Prostate gland (tissue), 2 donors: ENCODE results near the gene GATA5. TPM values are rescaled to one million over a fixed set of nuclear protein-coding genes. Genes with fewer than 3 reads are reported as not detected.

Experiments used
- DNase-seq: peaks from one replicate; pipeline ENCODE4 v3.0.0-alpha.2; 2019; ENCODE audit warnings: low spot score
- H3K27ac ChIP-seq, 2 donors: fragments of 200-600 bp; sonication (generic); 2 replicates each; pipeline ENCODE4 v1.5.1; 2017 to 2019
- H3K27me3 ChIP-seq: fragments of 200-600 bp; sonication (generic); replicated peaks from 2 replicates; pipeline ENCODE4 v1.5.1; 2019; ENCODE audit not compliant: insufficient read depth
- H3K36me3 ChIP-seq, 2 donors: fragments of 200-600 bp; sonication (generic); 1 replicate in 1 of 2; 2 replicates in 1 of 2; pipeline versions ENCODE4 v1.5.1 to v1.8.1; 2017 to 2019
- H3K4me1 ChIP-seq: fragments of 200-600 bp; sonication (generic); replicated peaks from 2 replicates; pipeline ENCODE4 v1.5.1; 2019
- H3K4me3 ChIP-seq, 2 donors: fragments of 200-600 bp; sonication (generic); 2 replicates each; pipeline ENCODE4 v1.5.1; 2017 to 2019
- H3K9me3 ChIP-seq: fragments of 200-600 bp; sonication (generic); 2 replicates; pipeline ENCODE4 v1.5.1; 2017
- POLR2A ChIP-seq: fragments of 450-650 bp; IDR thresholded peaks from one replicate; pipeline ENCODE4 v1.6.1; 2016; ENCODE audit warnings: antibody characterized with exemption, mild to moderate bottlenecking
- POLR2AphosphoS5 ChIP-seq: sonication (generic); formaldehyde crosslinking; IDR thresholded peaks from one replicate; pipeline ENCODE4 v1.6.1; 2017; ENCODE audit warnings: antibody characterized with exemption
- WGBS: methylation state at CpG from one replicate; pipeline ENCODE4 v1.1.5; 2018; 5-methylcytosine and 5-hydroxymethylcytosine counted together
- intact Hi-C: fragments of 100-400 bp; cut with DNase I; formaldehyde crosslinking; loops from one replicate; pipeline ENCODE4 v1.14.2; 2022
- total RNA-seq, 2 donors: library from RNA; depleted of rRNA; stranded (reverse); fragments of >200 nt; gene quantifications; one replicate each; pipeline ENCODE4 v1.1.0, GENCODE V29; 2016
- TF ChIP-seq, protein P1 (sequence below), 4 experiments: fragments of 200-600 bp in 2 of 4; fragments of 450-650 bp in 2 of 4; sonication (generic) in 2 of 4; IDR thresholded peaks; 1 replicate in 3 of 4; 2 replicates in 1 of 4; pipeline ENCODE4 v1.5.1; 2016 to 2019; ENCODE audit warnings: antibody characterized with exemption in 4 of 4, mild to moderate bottlenecking in 2 of 4, moderate library complexity in 2 of 4

The GATA5 gene
- total RNA-seq, 2 donors from 2014 or later = 1.3 to 53.7 TPM

DNA sequence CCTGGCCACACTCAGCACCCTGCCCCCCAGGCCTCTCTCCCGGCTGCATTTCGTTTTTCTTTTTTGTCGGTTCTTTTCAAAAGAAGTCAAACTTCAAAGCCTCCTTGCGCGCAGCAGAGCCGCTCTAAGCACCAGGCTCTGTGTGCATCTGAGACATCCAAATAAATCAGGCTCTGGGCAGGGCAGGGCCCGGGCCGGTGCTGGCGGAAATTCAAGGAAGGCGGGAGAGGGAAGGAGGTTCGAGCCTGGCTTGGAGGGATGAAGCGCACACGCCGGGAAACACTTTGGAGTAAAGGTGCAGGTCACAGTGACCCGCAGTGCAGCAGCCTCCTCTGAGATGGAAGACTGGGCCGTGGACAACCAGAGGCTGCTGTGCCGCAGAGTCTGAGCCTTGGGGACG is 5.8 kb downstream of the GATA5 start:
- TF ChIP-seq POLR2AphosphoS5 (no peak), POLR2A (no peak)
- TF ChIP-seq, protein P1, sequence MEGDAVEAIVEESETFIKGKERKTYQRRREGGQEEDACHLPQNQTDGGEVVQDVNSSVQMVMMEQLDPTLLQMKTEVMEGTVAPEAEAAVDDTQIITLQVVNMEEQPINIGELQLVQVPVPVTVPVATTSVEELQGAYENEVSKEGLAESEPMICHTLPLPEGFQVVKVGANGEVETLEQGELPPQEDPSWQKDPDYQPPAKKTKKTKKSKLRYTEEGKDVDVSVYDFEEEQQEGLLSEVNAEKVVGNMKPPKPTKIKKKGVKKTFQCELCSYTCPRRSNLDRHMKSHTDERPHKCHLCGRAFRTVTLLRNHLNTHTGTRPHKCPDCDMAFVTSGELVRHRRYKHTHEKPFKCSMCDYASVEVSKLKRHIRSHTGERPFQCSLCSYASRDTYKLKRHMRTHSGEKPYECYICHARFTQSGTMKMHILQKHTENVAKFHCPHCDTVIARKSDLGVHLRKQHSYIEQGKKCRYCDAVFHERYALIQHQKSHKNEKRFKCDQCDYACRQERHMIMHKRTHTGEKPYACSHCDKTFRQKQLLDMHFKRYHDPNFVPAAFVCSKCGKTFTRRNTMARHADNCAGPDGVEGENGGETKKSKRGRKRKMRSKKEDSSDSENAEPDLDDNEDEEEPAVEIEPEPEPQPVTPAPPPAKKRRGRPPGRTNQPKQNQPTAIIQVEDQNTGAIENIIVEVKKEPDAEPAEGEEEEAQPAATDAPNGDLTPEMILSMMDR (IDR thresholded peaks at IDR 0.05) = no peak
- no peak for DNase-seq
- intact Hi-C loops = no loop called here
- Histone ChIP-seq H3K9me3 (no peaks in the 10 kb centered on the region), H3K36me3 (no peaks in the 10 kb centered on the region), H3K4me1 (no peaks in the 10 kb centered on the region), H3K27me3 (peaks cover 7% of the 10 kb centered on the region), H3K4me3 (no peak overlapping the region), H3K27ac (no peak overlapping the region)
- WGBS = 25% methylated on average over 18 of the region's 18 CpGs

GRCh38 chr20:62469352-62469751 is 6.4 kb downstream of the GATA5 start:
- no peak overlapping the region for H3K27ac ChIP-seq
- intact Hi-C loops = no loop called here
- no peaks in the 10 kb centered on the region for H3K4me1 ChIP-seq
- TF ChIP-seq POLR2A (no peak), POLR2AphosphoS5 (no peak)
- TF ChIP-seq, protein P1 (IDR thresholded peaks at IDR 0.05) = no peak
- no peaks in the 10 kb centered on the region for H3K9me3 ChIP-seq
- DNase-seq = no peak
- no peaks in the 10 kb centered on the region for H3K36me3 ChIP-seq
- H3K4me3 ChIP-seq = no peak overlapping the region
- H3K27me3 ChIP-seq = peaks cover 3% of the 10 kb centered on the region
- 65% methylated on average over 17 of the region's 17 CpGs for WGBS

GRCh38 chr20:62466806-62467537 is 8.8 kb downstream of the GATA5 start:
- Histone ChIP-seq H3K27me3 (no peaks in the 10 kb centered on the region), H3K4me1 (no peaks in the 10 kb centered on the region), H3K27ac (no peak overlapping the region), H3K4me3 (no peak overlapping the region), H3K36me3 (no peaks in the 10 kb centered on the region), H3K9me3 (no peaks in the 10 kb centered on the region)
- intact Hi-C loops = no loop called here
- TF ChIP-seq POLR2AphosphoS5 (no peak), POLR2A (no peak)
- TF ChIP-seq, protein P1 (IDR thresholded peaks at IDR 0.05) = no peak
- WGBS = 89% methylated on average over 18 of the region's 19 CpGs
- no peak for DNase-seq

DNA sequence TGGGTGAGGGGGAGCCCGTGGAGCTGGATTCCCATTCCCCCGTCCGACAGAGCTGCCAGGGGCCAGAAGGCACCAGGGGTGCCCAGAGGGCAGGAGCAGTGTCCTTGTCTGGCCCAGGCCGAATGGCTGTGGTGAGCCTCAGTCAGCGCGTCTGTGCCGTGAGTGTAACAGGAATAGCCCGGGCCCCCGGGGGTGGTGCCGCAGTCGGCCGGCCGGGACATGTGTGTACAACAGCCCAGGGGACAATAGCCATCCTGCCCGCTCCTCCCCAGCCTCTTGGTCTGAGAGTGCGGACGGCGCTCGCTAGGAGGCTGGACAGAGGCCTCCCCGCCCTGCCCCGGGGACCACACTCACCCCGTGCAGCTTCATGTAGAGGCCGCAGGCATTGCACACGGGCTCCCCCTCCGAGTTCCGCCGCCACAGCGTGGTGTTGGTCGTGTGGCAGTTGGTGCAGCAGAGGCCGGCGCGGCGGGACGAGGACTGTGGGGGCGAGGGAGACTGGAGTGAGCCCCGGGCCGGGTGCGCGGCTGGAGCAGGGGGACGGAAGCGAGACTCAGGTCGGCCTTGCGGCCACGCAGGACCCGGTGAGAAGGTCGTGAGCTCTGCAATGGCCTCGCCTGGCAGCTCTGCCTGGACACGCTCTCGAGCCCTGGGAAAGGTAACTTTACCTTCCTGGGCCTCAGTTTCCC is 9.6 kb downstream of the GATA5 start:
- Histone ChIP-seq H3K27me3 (no peaks in the 10 kb centered on the region), H3K4me3 (no peak overlapping the region), H3K27ac (no peak overlapping the region), H3K36me3 (no peaks in the 10 kb centered on the region), H3K4me1 (no peaks in the 10 kb centered on the region), H3K9me3 (no peaks in the 10 kb centered on the region)
- no peak for DNase-seq
- TF ChIP-seq, protein P1 (IDR thresholded peaks at IDR 0.05) = no peak
- TF ChIP-seq POLR2A = no peak
- no peak for TF ChIP-seq POLR2AphosphoS5
- 61% methylated on average over 34 of the region's 48 CpGs for WGBS
- intact Hi-C loops = no loop called here

DNA sequence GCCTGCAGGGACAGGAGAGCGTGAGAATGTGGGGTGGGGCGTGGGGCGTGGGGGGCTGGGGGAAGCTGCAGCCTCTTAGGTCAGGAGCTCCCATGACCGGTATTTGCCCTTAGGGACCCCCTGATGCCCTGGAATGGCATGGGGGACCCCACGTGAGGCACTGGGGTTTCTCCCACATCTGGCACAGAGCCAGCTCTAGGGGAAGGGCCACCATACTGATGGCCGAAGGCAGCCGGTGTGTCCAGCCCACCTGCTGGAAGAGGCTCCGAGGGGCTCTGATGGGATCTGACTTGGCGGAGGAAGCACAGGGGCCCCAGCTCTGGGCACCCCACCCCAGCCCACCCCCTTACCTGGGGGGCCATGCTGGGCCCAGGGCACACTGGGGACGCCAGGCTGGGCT is 10.8 kb downstream of the GATA5 start:
- H3K4me1 ChIP-seq = no peaks in the 10 kb centered on the region
- TF ChIP-seq, protein P1 (IDR thresholded peaks at IDR 0.05) = no peak
- no peak for TF ChIP-seq POLR2AphosphoS5
- TF ChIP-seq POLR2A = no peak
- no peaks in the 10 kb centered on the region for H3K9me3 ChIP-seq
- no peak for DNase-seq
- no peaks in the 10 kb centered on the region for H3K27me3 ChIP-seq
- WGBS = 72% methylated on average over 10 of the region's 10 CpGs
- H3K27ac ChIP-seq = no peak overlapping the region
- no peaks in the 10 kb centered on the region for H3K36me3 ChIP-seq
- intact Hi-C loops = no loop called here
- no peak overlapping the region for H3K4me3 ChIP-seq
